Activated CD4-positive, alpha-beta T cell treated with anti-CD3 and anti-CD28 coated beads for 36 hours (primary cell): ENCODE results near the gene CMTM8. TPM values are rescaled to one million over a fixed set of nuclear protein-coding genes. Genes with fewer than 3 reads are reported as not detected.
A peak's percentile ranks its signal among the peaks of the same experiment; 100 is the strongest.

ENCODE experiments used
- ATAC-seq: fragments of 200-7000 bp; cut with Tn5 transposase; one replicate; pipeline ENCODE4 v1.10.0; 2021; ENCODE audit warnings: mild to moderate bottlenecking, moderate library complexity
- CTCF ChIA-PET: fragments of 350-600 bp; sonication (Branson Sonifier 250); formaldehyde crosslinking; loops from one replicate; lab custom pipeline; 2021; ENCODE audit warnings: antibody characterized with exemption; lab: Charles Lee
- POLR2A ChIA-PET: fragments of 350-600 bp; sonication (Branson Sonifier 250); formaldehyde crosslinking; loops from one replicate; lab custom pipeline; 2021; ENCODE audit warnings: antibody characterized with exemption, inconsistent platforms; lab: Charles Lee
- DNase-seq: peaks from one replicate; pipeline ENCODE4 v3.0.0-alpha.2; 2020
- H3K27ac Mint-ChIP-seq: one replicate; pipeline ENCODE4 v1.8.0; 2021; ENCODE audit warnings: mixed read lengths
- H3K27me3 Mint-ChIP-seq: one replicate; pipeline ENCODE4 v1.8.0; 2021; ENCODE audit warnings: mixed read lengths
- H3K36me3 Mint-ChIP-seq: one replicate; pipeline ENCODE4 v1.8.0; 2021; ENCODE audit warnings: low read depth, mixed read lengths
- H3K4me1 Mint-ChIP-seq: one replicate; pipeline ENCODE4 v1.8.0; 2021; ENCODE audit warnings: mixed read lengths
- H3K4me3 Mint-ChIP-seq: one replicate; pipeline ENCODE4 v1.8.0; 2021; ENCODE audit warnings: mild to moderate bottlenecking, moderate library complexity, mixed read lengths
- H3K9me3 Mint-ChIP-seq: one replicate; pipeline ENCODE4 v1.8.0; 2021; ENCODE audit warnings: low read depth, mixed read lengths
- intact Hi-C, 2 experiments: fragments of 100-400 bp; cut with DNase I in 1 of 2; cut with micrococcal nuclease in 1 of 2; formaldehyde crosslinking; loops; one replicate each; pipeline versions ENCODE4 v1.14.2 to v1.15.1; 2022 to 2024; cut with DNase I, micrococcal nuclease
- total RNA-seq, 2 experiments: library from RNA; stranded (reverse); gene quantifications; one replicate each; pipeline ENCODE4 v1.2.3, GENCODE V29; 2021

Gene CMTM8
- total RNA-seq, 2 experiments from 2014 or later, result 8.1 to 9.3 TPM

DNA sequence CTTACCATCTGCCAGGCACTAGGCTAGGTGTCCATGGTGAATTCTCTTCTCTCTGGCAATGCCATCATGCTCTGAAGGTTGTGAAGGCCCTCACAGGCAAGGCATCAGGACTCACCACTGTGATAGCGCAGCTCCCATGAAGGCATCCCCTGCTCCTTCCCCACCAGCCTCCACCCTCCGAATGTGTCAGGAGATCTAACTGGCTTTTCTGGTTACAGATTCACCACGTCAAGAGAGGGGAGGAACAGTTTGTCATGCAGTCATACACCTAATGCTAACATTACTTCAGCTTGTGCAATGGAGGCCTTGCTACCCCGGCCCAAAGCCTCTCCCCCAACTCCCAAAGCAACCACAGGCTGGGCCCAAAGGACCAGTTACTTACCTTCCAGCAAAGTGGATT lies 8.9 kb upstream of the CMTM8 start:
- Mint-ChIP-seq H3K9me3 (peaks cover 2% of the 10 kb centered on the region), H3K27ac (no peak overlapping the region), H3K4me3 (no peak overlapping the region), H3K36me3 (no peaks in the 10 kb centered on the region), H3K4me1 (peaks cover 4% of the 10 kb centered on the region), H3K27me3 (no peaks in the 10 kb centered on the region)
- ChIA-PET POLR2A (no interaction called here), CTCF (interaction anchor here (1.1 to 1.2 kb wide), 2 partner anchors 54 to 66 kb away, joined by 3 to 5 read pairs; no protein-coding TSS in a partner anchor)
- no peak for DNase-seq
- intact Hi-C loops, result no loop called here
- no peak for ATAC-seq

DNA sequence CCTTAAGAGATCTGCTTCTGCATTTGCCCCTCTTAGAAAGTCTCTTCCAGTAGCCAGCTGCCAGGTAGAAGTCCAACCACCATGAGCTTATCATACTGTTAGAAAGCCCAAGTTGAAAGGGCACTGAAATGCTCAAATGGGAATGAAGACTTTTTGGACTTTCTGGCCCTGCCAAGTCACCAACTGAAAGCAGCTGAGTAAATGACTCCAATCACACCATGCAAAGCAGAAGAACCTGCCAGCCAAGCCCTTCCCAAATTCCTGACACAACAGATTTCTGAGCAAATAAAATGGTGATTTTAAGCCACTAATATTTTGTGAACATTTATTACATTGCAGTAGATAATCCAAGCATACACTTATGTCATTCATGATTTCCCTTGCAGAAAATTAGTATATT lies 2.1 kb upstream of the CMTM8 start:
- Mint-ChIP-seq H3K9me3 (peaks cover 8% of the 10 kb centered on the region), H3K36me3 (peaks cover 4% of the 10 kb centered on the region), H3K4me3 (no peak overlapping the region), H3K27me3 (peaks cover 8% of the 10 kb centered on the region), H3K4me1 (peaks cover 24% of the 10 kb centered on the region), H3K27ac (no peak overlapping the region)
- no peak for ATAC-seq
- DNase-seq, result no peak
- ChIA-PET POLR2A (no interaction called here), CTCF (interaction anchor here (0.6 to 1.1 kb wide), 4 partner anchors 9 to 98 kb away, joined by 3 to 4 read pairs (median 3); no protein-coding TSS in a partner anchor)
- intact Hi-C loops, result loop anchor here (5.0 kb wide), 4 partner anchors 51 to 331 kb away; partner anchors contain the start of gene CMTM7 (in 1 of the 2)

DNA sequence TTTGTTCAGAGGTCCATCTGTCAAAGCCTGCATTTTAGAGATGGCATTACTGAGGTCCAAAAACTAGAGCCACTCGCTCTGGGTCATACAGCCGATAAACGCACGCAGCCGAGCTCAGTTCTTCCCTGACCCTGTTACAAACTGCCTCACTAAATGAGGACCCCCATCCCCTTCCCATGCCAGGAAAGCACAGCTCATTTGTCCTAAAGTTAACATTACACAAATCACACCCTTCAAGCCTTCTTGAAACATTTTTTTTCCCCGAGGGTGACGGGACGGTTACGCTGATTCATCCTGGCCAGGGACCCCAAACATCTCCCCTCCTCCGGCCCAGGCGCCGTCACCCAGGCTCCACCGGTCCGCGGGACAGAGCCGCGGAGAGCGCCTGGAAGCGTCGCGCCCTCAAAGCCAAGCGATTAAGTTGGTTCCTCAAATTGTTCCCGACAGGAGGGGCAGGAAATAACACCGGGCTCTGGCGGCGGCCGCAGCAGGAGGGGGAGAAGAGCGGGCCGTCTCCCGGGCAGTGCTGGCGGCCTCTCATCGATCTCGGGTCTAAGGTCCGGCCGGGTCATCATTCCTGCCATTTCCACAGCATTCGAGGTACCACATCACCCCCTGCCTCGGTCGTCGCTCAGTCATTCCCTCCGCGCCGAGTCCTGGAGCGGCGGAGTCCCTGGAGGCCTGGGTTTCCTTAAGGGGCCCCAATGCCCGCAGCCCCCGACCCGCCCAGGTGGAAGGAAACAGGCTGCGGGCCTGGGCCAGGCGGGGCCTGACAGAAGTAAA lies 619 bp upstream of the CMTM8 start:
- peak; percentile 7 for DNase-seq
- intact Hi-C loops, result loop anchor here (2.0 to 5.0 kb wide), 6 partner anchors 49 to 329 kb away; partner anchors contain the start of genes CMTM7 (in 1 of the 2) and GPD1L (in 1 of the 2)
- peaks cover 24% of the 10 kb centered on the region for H3K4me1 Mint-ChIP-seq
- H3K27ac Mint-ChIP-seq, result no peak overlapping the region
- ChIA-PET POLR2A (no interaction called here), CTCF (no interaction called here)
- H3K4me3 Mint-ChIP-seq, result peak overlapping the region; percentile 82
- ATAC-seq, result no peak
- peaks cover 8% of the 10 kb centered on the region for H3K27me3 Mint-ChIP-seq
- peaks cover 8% of the 10 kb centered on the region for H3K9me3 Mint-ChIP-seq
- peaks cover 4% of the 10 kb centered on the region for H3K36me3 Mint-ChIP-seq

DNA sequence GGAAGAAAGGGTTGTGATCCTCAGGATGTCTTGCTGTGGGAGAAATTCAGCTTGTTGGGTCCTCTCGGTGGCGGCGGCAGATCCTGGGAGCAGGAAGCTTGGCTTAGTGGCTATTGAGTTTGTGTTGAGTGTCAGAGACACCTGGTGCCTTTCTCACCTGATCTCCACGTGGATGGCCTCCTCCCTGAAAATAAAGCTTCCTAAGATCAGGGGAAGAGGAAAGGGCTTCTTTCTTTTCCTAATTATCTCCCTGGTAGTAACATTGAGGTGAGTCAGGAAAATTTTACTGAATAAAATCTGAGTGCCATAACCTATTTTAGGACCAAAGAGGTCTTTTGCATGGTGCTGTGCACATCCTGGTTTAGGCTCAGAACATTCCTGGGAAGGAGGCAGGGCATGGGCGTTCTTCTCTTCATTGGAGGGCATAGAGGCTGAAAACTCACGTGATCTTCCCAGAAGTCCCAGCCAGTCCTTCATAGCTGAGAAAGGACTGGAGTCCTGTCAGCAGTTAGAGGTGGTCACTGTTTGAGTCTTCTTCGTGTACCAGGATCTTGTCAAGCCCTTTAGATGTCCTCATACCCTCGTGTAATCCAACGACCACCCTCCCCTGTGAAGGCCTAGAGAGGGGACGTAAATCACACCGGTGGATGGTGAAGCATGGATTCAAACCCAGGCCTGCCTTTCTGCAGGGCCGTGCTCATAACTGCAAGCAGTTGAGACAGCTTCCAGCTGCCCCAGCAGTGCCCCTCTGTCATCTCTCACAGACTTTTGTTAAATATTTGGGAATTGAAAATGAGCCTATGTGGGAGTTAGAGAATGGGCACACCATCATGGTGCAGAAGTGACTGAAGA lies 1.1 kb downstream of the CMTM8 start:
- peak overlapping the region; percentile 82 for H3K4me3 Mint-ChIP-seq
- H3K27me3 Mint-ChIP-seq, result peaks cover 8% of the 10 kb centered on the region
- POLR2A ChIA-PET, result interaction anchor here (0.6 to 0.7 kb wide), 2 partner anchors 132 to 201 kb away, joined by 3 to 7 read pairs; no protein-coding TSS in a partner anchor
- peaks cover 35% of the 10 kb centered on the region for H3K4me1 Mint-ChIP-seq
- peak overlapping the region; percentile 43 for H3K27ac Mint-ChIP-seq
- intact Hi-C loops, result loop anchor here (2.0 to 5.0 kb wide), 6 partner anchors 48 to 328 kb away; partner anchors contain the start of genes CMTM7 (in 1 of the 2) and GPD1L (in 1 of the 2)
- peaks cover 8% of the 10 kb centered on the region for H3K9me3 Mint-ChIP-seq
- ATAC-seq (peak; percentile 3), DNase-seq (peak; percentile 26)
- CTCF ChIA-PET, result interaction anchor here (0.5 to 4.2 kb wide), 42 partner anchors 8 to 852 kb away, joined by 3 to 44 read pairs (median 4); partner anchors contain the start of genes CMTM7 and CNOT10
- peaks cover 4% of the 10 kb centered on the region for H3K36me3 Mint-ChIP-seq

DNA sequence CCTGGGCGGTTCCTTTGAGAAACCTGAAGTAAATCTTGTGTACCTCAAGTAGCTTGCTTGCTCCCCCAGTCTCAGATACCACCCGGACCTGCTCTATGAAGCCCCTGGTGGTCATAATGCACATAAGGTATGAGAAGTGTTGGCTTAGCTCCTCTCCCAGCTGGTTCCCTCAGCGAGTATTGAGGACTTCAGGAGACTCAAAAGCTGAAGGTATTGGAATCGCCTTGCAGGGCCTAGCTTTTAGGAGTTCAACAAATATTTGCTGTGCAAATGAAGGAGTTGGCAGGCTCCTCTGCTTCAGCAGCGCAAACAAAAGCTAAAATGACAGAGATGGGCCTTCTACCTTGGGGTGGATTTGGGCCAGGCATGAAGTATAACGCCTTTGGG lies 1.7 kb downstream of the CMTM8 start:
- Mint-ChIP-seq H3K4me1 (peaks cover 41% of the 10 kb centered on the region), H3K4me3 (peak overlapping the region; percentile 82), H3K27ac (no peak overlapping the region), H3K9me3 (peaks cover 8% of the 10 kb centered on the region), H3K27me3 (peaks cover 8% of the 10 kb centered on the region), H3K36me3 (peaks cover 4% of the 10 kb centered on the region)
- ATAC-seq (peak; percentile 59), DNase-seq (peak; percentile 61)
- ChIA-PET POLR2A (interaction anchor here (0.7 kb wide), 1 partner anchor 132 kb away, joined by 3 read pairs; no protein-coding TSS in a partner anchor), CTCF (interaction anchor here (0.5 to 4.2 kb wide), 37 partner anchors 8 to 515 kb away, joined by 3 to 44 read pairs (median 4); partner anchors contain the start of genes CMTM7 and CNOT10)
- intact Hi-C loops, result no loop called here

DNA sequence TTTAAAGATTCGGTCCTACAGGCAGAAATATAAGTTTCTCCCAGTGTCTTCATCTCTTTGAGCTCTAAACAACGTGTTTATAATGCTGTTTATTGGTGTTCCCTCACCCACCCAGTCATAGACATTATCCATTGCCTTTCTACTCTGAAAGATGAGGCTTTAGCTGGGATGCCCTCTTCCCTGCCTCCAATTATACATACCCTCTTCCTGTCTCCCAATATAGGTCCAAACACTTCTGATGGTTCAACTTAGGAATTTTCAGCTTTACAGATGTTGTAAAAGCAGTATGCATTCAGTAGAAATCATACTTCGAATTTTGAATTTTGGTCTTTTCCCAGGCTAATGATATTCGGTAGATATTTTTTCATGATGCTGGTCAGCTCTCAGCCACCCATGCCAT lies 2.6 kb downstream of the CMTM8 start:
- Mint-ChIP-seq H3K36me3 (peaks cover 4% of the 10 kb centered on the region), H3K27me3 (peaks cover 8% of the 10 kb centered on the region), H3K4me3 (no peak overlapping the region), H3K4me1 (peaks cover 47% of the 10 kb centered on the region), H3K9me3 (peaks cover 5% of the 10 kb centered on the region), H3K27ac (no peak overlapping the region)
- no peak for ATAC-seq
- ChIA-PET CTCF (interaction anchor here (0.6 to 4.2 kb wide), 16 partner anchors 7 to 210 kb away, joined by 3 to 44 read pairs (median 8); no protein-coding TSS in a partner anchor), POLR2A (no interaction called here)
- intact Hi-C loops, result no loop called here
- no peak for DNase-seq

DNA sequence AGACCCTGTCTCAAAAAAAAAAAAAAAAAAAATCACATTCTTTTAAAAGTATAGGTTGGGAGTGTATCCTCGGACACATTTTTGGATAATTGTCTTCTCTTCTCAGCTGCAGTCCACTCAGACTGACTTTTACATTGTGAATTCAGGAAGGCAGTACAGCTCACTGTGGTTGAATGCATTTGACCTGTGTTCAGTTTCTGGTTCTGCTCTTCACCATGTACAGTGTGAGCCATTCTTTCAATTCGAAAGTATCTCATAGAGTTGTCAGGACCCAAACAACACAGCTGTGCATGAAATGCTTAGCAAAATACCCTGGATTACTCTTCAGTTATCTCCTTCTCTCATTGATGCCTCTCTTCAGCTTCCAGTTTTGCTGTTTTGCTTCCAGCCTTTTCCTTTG lies 5.0 kb downstream of the CMTM8 start:
- H3K9me3 Mint-ChIP-seq, result no peaks in the 10 kb centered on the region
- H3K27ac Mint-ChIP-seq, result no peak overlapping the region
- no peaks in the 10 kb centered on the region for H3K27me3 Mint-ChIP-seq
- ATAC-seq (no peak), DNase-seq (no peak)
- ChIA-PET POLR2A (no interaction called here), CTCF (interaction anchor here (0.5 to 1.6 kb wide), 7 partner anchors 9 to 224 kb away, joined by 3 read pairs; no protein-coding TSS in a partner anchor)
- peaks cover 49% of the 10 kb centered on the region for H3K4me1 Mint-ChIP-seq
- H3K36me3 Mint-ChIP-seq, result peaks cover under 1% of the 10 kb centered on the region
- no peak overlapping the region for H3K4me3 Mint-ChIP-seq
- intact Hi-C loops, result no loop called here

DNA sequence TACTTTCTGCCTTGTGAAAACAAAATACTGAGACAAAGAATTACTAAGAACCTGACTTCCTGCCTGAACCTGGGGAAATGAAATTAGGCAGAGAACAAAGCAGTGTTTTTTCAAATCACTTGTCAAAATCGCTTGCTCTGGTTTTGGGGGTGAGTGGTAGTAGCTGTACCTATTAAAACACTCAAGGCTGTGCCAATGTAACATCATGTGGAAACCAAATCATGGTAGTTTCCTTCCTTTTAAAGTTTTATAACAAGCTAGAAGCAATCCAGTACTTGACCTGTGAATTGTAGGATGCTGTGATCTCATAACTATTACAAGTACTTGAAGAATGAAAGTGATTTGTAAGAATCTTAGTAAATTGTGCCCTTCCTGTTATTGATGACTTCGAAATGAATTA lies 6.7 kb downstream of the CMTM8 start:
- no peaks in the 10 kb centered on the region for H3K9me3 Mint-ChIP-seq
- intact Hi-C loops, result no loop called here
- CTCF ChIA-PET, result interaction anchor here (0.5 to 1.2 kb wide), 4 partner anchors 53 to 126 kb away, joined by 3 to 4 read pairs (median 3); no protein-coding TSS in a partner anchor
- no peak for DNase-seq
- H3K4me1 Mint-ChIP-seq, result peaks cover 48% of the 10 kb centered on the region
- peaks cover 2% of the 10 kb centered on the region for H3K36me3 Mint-ChIP-seq
- H3K27me3 Mint-ChIP-seq, result no peaks in the 10 kb centered on the region
- H3K27ac Mint-ChIP-seq, result no peak overlapping the region
- no peak overlapping the region for H3K4me3 Mint-ChIP-seq
- ATAC-seq, result peak; percentile 71
- POLR2A ChIA-PET, result interaction anchor here (0.5 kb wide), 1 partner anchor 34 kb away, joined by 3 read pairs; no protein-coding TSS in a partner anchor

DNA sequence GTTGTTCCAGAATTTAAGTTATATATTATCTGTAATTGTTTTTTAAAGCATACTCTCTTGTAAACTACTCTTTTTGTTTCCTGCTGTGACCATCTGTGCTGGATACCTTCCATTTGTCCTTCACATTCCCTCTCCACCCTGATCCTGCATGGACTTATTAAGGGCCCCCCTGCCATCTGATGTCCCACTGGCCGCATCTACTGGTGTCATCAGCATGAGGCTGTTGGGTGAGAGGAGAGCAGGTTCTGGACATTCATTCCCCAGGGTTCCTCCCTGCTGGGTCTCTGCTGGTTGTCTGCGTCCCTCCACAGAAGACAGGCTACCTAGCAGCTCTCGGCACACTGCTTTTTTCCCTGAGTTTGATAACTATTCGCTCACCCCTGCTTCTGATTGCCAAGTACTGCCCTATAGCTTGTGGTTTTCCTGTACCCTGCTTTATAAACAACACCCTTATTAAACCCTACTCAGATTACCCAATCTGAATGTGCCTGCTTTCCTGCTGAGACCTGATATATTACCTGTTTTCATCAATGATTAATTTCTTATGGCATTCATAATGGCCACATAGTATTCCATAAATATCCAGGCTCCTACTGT lies 7.7 kb downstream of the CMTM8 start:
- Mint-ChIP-seq H3K27me3 (no peaks in the 10 kb centered on the region), H3K9me3 (no peaks in the 10 kb centered on the region), H3K4me3 (no peak overlapping the region), H3K27ac (no peak overlapping the region), H3K36me3 (peaks cover 2% of the 10 kb centered on the region), H3K4me1 (peaks cover 41% of the 10 kb centered on the region)
- no peak for ATAC-seq
- ChIA-PET CTCF (interaction anchor here (0.7 to 1.9 kb wide), 5 partner anchors 12 to 784 kb away, joined by 3 to 7 read pairs (median 3); no protein-coding TSS in a partner anchor), POLR2A (no interaction called here)
- DNase-seq, result no peak
- intact Hi-C loops, result no loop called here

DNA sequence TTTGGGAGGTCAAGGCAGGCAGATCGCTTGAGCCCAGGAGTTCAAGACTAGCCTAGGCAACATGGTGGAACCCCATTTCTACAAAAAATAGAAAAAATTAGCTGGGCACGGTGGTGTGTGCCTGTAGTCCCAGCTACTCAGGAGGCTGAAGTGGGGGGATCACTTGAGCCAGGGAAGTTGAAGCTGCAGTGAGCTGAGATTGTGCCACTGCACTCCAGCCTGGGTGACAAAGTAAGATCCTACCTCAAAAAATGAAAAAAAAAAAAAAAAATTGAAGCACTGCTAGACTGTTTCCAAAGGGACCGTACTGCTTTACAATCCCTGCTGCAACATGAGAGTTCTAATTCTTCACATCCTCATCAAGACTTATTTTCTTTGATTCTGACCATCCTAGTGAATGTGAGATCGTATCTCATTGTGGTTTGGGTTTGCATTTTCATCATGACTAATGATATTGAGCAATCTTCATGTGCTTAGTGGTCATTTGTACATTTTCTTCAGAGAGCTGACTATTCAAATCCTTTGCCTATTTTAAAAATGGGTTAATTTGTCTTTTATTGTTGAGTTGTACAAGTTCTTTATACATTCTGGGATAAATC lies 10.8 kb downstream of the CMTM8 start:
- no peaks in the 10 kb centered on the region for H3K9me3 Mint-ChIP-seq
- CTCF ChIA-PET, result interaction anchor here (3.0 kb wide), 1 partner anchor 10 kb away, joined by 15 read pairs; the partner anchor contains the start of gene CMTM8
- ATAC-seq (no peak), DNase-seq (no peak)
- intact Hi-C loops, result no loop called here
- H3K27ac Mint-ChIP-seq, result no peak overlapping the region
- H3K4me3 Mint-ChIP-seq, result no peak overlapping the region
- H3K27me3 Mint-ChIP-seq, result no peaks in the 10 kb centered on the region
- peaks cover 32% of the 10 kb centered on the region for H3K4me1 Mint-ChIP-seq
- POLR2A ChIA-PET, result interaction anchor here (0.6 kb wide), 1 partner anchor 8 kb away, joined by 4 read pairs; no protein-coding TSS in a partner anchor
- H3K36me3 Mint-ChIP-seq, result peaks cover 6% of the 10 kb centered on the region
